SK-N-SH treated with all-trans-retinoic acid at 6 μM for 48 hours (cell line): ENCODE data around the gene IMPACT.

Experiments used
- OSR1 ChIP-seq: fragments of 250-450 bp; sonication (Bioruptor Pico); IDR thresholded peaks from 2 replicates; pipeline ENCODE4 v1.8.0; 2022; ENCODE audit warnings: moderate library complexity, mild to moderate bottlenecking, inconsistent platforms
- RARB ChIP-seq: fragments of 250-450 bp; sonication (Bioruptor Pico); IDR thresholded peaks from 2 replicates; pipeline ENCODE4 v1.8.0; 2021; ENCODE audit warnings: mild to moderate bottlenecking, moderate library complexity

DNA sequence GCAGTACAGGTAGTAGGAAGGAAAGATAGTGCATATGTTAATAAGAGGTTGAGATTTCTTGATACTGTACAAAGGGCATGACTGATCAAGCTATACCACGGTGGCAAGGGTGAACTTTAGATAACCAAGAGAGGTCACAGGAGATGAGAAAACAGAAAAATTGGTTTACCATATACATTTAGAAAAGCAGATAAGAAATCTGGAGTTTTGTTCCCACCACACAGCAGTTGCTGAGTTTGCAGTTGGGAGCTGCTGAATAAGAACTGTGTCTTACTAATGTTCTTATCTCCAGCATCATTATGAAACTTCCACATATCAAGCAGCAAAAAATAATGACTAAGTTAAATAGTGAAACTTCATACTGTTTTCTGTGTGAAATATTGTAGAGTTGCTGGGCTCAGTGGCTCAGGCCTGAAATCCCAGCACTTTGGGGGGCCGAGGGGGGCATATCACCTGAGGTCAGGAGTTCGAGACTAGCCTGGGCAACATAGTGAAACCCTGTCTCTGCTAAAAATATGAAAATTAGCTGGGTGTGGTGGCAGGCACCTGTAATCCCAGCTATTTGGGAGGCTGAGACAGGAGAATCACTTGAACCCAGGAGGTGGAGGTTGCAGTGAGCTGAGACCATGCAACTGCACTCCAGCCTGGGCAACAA lies 12.0 kb upstream of the IMPACT start:
- TF ChIP-seq RARB (CRISPR knock-in tag) (no peak), OSR1 (CRISPR knock-in tag) (no peak)
